Keratinocyte (primary cell): Measurements from ENCODE around the gene SCLY. TPM values are rescaled to one million over a fixed set of nuclear protein-coding genes. Genes with fewer than 3 reads are reported as not detected.
"Not testable (repeated sequence)": the region's sequence is repeated elsewhere in the genome, so short reads cannot be mapped to it uniquely, and the experiment has no call there.

Experiments used
- DNase-seq: peaks from one replicate; pipeline ENCODE4 v3.0.0-alpha.2; 2011; ENCODE audit warnings: low read depth, missing footprints, low spot score
- FAIRE-seq: peaks from 2 replicates; lab custom pipeline; 2011; peaks lifted over from hg19 to GRCh38; lab: Jason Lieb, UNC
- H2AFZ ChIP-seq: 2 replicates; pipeline ENCODE4 v1.6.0; 2012; ENCODE audit warnings: low read length, control low read depth, inconsistent platforms; ENCODE audit not compliant: control insufficient read depth
- H3K27ac ChIP-seq: 2 replicates; pipeline ENCODE4 v1.5.1; 2011; ENCODE audit warnings: low read length; ENCODE audit not compliant: control insufficient read depth, insufficient read depth
- H3K27me3 ChIP-seq: 3 replicates; pipeline ENCODE4 v1.6.0; 2011; ENCODE audit warnings: low read length; ENCODE audit not compliant: control insufficient read depth, insufficient read depth; ENCODE audit errors: extremely low read depth
- H3K36me3 ChIP-seq, 2 experiments: 2 replicates in 1 of 2; 3 replicates in 1 of 2; pipeline ENCODE4 v1.5.1; 2011; ENCODE audit warnings: low read length in 2 of 2, mild to moderate bottlenecking in 1 of 2; ENCODE audit not compliant: control insufficient read depth in 2 of 2, insufficient read depth in 2 of 2; ENCODE audit errors: extremely low read depth in 1 of 2
- H3K4me1 ChIP-seq: 3 replicates; pipeline ENCODE4 v1.5.1; 2011; ENCODE audit warnings: low read length; ENCODE audit not compliant: control insufficient read depth, insufficient read depth; ENCODE audit errors: extremely low read depth
- H3K4me2 ChIP-seq: 3 replicates; pipeline ENCODE4 v1.6.0; 2011; ENCODE audit warnings: low read depth, low read length; ENCODE audit not compliant: control insufficient read depth, insufficient read depth; ENCODE audit errors: extremely low read depth
- H3K4me3 ChIP-seq, 3 experiments: fragments of 200-600 bp in 1 of 3; sonication (generic) in 1 of 3; 2 replicates in 2 of 3; 3 replicates in 1 of 3; pipeline ENCODE4 v1.5.1; 2011 to 2016; ENCODE audit warnings: low read length in 3 of 3, mild to moderate bottlenecking in 3 of 3, control low read depth in 2 of 3, inconsistent platforms in 1 of 3, low read depth in 1 of 3, mixed read lengths in 1 of 3, mixed run types in 1 of 3, moderate library complexity in 1 of 3; ENCODE audit not compliant: control insufficient read depth in 2 of 3, insufficient read depth in 2 of 3; ENCODE audit errors: extremely low read depth in 1 of 3
- H3K79me2 ChIP-seq: 2 replicates; pipeline ENCODE4 v1.6.0; 2012; ENCODE audit warnings: low read length; ENCODE audit not compliant: control insufficient read depth, insufficient read depth
- H3K9ac ChIP-seq: 3 replicates; pipeline ENCODE4 v1.6.0; 2011; ENCODE audit warnings: low read length; ENCODE audit not compliant: control insufficient read depth, insufficient read depth; ENCODE audit errors: extremely low read depth
- H3K9me1 ChIP-seq: 3 replicates; pipeline ENCODE4 v1.6.0; 2011; ENCODE audit warnings: low read length; ENCODE audit not compliant: control insufficient read depth, insufficient read depth; ENCODE audit errors: extremely low read depth
- H3K9me3 ChIP-seq: 2 replicates; pipeline ENCODE4 v1.5.1; 2012; ENCODE audit warnings: low read depth, low read length; ENCODE audit not compliant: control insufficient read depth
- H4K20me1 ChIP-seq: 3 replicates; pipeline ENCODE4 v1.6.0; 2011; ENCODE audit warnings: low read length; ENCODE audit not compliant: control insufficient read depth, insufficient read depth; ENCODE audit errors: extremely low read depth
- CTCF ChIP-seq, 3 experiments: IDR thresholded peaks in 1 of 3; conservative IDR thresholded peaks in 1 of 3; optimal IDR thresholded peaks in 1 of 3; 2 replicates in 2 of 3; 3 replicates in 1 of 3; pipeline versions ENCODE3 to v1.5.1; 2011; ENCODE audit warnings: low read length in 3 of 3, mild to moderate bottlenecking in 3 of 3, moderate library complexity in 2 of 3, control low read depth in 1 of 3, inconsistent platforms in 1 of 3; ENCODE audit not compliant: insufficient read depth in 2 of 3; ENCODE audit errors: extremely low read depth in 1 of 3
- EZH2 ChIP-seq: IDR thresholded peaks from one replicate; pipeline ENCODE4 v1.6.1; 2012; ENCODE audit warnings: inconsistent platforms, mild to moderate bottlenecking, low read length, moderate library complexity
- dilution Hi-C: fragments of 300-500 bp; cut with MboI; formaldehyde crosslinking; loops from one replicate; pipeline ENCODE4 v1.7.0; 2020; ENCODE audit warnings: low sequenced_read_pairs; ENCODE audit not compliant: extremely low pct_ligation_motif_present
- polyA plus RNA-seq, 5 experiments: library from polyadenylated mRNA; depleted of rRNA in 3 of 5; stranded (reverse) in 3 of 5; stranded (forward) in 1 of 5; unstranded in 1 of 5; fragments of >200 nt; gene quantifications; 1 replicate in 1 of 5; 2 replicates in 3 of 5; 3 replicates in 1 of 5; pipeline versions ENCODE4 v1.2.1 to v1.2.3, GENCODE V29; 2011 to 2012; ENCODE audit warnings: missing spikeins in 2 of 5, low read depth in 1 of 5, low replicate concordance in 1 of 5

Gene SCLY
- polyA plus RNA-seq, 1 donor (not counting 4 experiments of a cell fraction or from before 2014, with no cell fraction given) = 11.8 TPM

DNA sequence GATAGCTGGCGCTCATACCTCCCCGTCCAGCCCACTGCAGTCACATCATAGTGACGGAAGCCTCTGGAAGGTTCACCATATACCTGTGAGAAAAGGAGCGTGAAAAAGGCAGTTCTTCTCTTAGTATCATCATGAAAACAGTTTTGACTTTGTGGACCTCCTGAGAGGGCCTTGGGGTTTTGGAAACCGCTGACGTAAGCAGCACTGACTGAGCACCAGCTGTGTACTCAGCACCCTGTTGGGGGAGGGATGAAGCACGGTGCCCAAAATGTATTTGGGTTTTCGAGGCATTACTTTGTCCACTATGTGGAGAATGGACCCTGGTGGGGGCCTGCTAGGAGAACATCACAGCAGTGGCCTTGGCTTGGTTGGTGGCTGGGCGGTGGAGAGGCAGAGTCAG, 5.4 kb downstream of the SCLY start:
- Histone ChIP-seq H3K4me3 (no peak overlapping the region), H3K4me1 (peaks cover 6% of the 10 kb centered on the region), H2AFZ (no peak overlapping the region), H3K9me1 (no peaks in the 10 kb centered on the region), H3K9me3 (no peaks in the 10 kb centered on the region), H3K9ac (no peak overlapping the region), H4K20me1 (no peaks in the 10 kb centered on the region), H3K36me3 (peaks cover 16 to 26% of the 10 kb centered on the region in 2 experiments), H3K27me3 (no peaks in the 10 kb centered on the region), H3K4me2 (no peak overlapping the region), H3K27ac (no peak overlapping the region), H3K79me2 (peaks cover 9% of the 10 kb centered on the region)
- dilution Hi-C loops = no loop called here
- no peak for DNase-seq
- TF ChIP-seq EZH2 (no peak), CTCF (optimal IDR thresholded peaks at IDR 0.05 in 1 of 3, IDR thresholded peaks at IDR 0.05 in 1 of 3, conservative IDR thresholded peaks at IDR 0.05 in 1 of 3; ENCODE audit: extremely low read depth in 1 of 3, insufficient read depth in 2 of 3, low read length in 3 of 3) (no peak)
- FAIRE-seq = no peak

- H3K4me2 ChIP-seq, DNase-seq, H3K4me1 ChIP-seq, H3K4me3 ChIP-seq, H3K9me1 ChIP-seq, H3K27ac ChIP-seq, H3K79me2 ChIP-seq, H2AFZ ChIP-seq, H3K9me3 ChIP-seq, H4K20me1 ChIP-seq, H3K27me3 ChIP-seq, dilution Hi-C loops, H3K9ac ChIP-seq, FAIRE-seq: not testable (repeated sequence)
- peaks cover 17 to 26% of the 10 kb centered on the region in 2 experiments for H3K36me3 ChIP-seq
Measured at GRCh38 chr2:238066718-238067117, 5.9 kb downstream of the SCLY start.

DNA sequence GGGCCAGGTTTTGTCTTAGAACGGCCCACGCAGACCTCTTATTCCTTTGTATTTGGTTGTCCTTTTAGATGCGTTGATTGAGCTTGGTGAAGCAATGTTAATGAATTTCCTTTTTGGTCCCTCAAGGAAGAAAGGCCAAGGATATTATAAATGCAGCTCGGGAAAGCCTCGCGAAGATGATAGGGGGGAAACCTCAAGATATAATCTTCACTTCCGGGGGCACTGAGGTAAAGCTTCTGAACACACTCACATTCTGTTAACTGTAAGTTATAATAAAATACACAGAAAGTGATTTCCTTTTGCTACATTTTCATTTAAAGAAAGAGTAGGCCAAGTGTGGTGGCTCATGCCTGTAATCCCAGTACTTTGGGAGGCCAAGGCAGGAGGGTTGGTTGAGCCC, 7.1 kb downstream of the SCLY start:
- Histone ChIP-seq H3K4me1 (no peaks in the 10 kb centered on the region), H3K79me2 (no peaks in the 10 kb centered on the region), H3K9me1 (no peaks in the 10 kb centered on the region), H3K9ac (no peak overlapping the region), H2AFZ (no peak overlapping the region), H4K20me1 (no peaks in the 10 kb centered on the region), H3K36me3 (peaks cover 17 to 30% of the 10 kb centered on the region in 2 experiments), H3K9me3 (no peaks in the 10 kb centered on the region), H3K27me3 (no peaks in the 10 kb centered on the region), H3K4me3 (no peak overlapping the region), H3K27ac (no peak overlapping the region), H3K4me2 (no peak overlapping the region)
- DNase-seq (no peak), FAIRE-seq (no peak)
- TF ChIP-seq CTCF (optimal IDR thresholded peaks at IDR 0.05 in 1 of 3, IDR thresholded peaks at IDR 0.05 in 1 of 3, conservative IDR thresholded peaks at IDR 0.05 in 1 of 3; ENCODE audit: extremely low read depth in 1 of 3, insufficient read depth in 2 of 3, low read length in 3 of 3) (no peak), EZH2 (no peak)
- dilution Hi-C loops = no loop called here
